ENCODE results near the gene STRIP1.

Gene STRIP1

GRCh38 chr1:110065841-110066240, 31.4 kb downstream of the STRIP1 start:
- DNase-seq (ENCODE audit: low read depth), result no peak
- TF ChIP-seq CTCF (IDR thresholded peaks at IDR 0.05; ENCODE audit: low read depth, low read length, missing control alignments), result no peak
- H3K4me3 ChIP-seq (ENCODE audit: low read depth, low read length), result no peak overlapping the region
- in situ Hi-C loops (cut with HindIII; ENCODE audit: low sequenced_read_pairs), result no loop called here

DNA sequence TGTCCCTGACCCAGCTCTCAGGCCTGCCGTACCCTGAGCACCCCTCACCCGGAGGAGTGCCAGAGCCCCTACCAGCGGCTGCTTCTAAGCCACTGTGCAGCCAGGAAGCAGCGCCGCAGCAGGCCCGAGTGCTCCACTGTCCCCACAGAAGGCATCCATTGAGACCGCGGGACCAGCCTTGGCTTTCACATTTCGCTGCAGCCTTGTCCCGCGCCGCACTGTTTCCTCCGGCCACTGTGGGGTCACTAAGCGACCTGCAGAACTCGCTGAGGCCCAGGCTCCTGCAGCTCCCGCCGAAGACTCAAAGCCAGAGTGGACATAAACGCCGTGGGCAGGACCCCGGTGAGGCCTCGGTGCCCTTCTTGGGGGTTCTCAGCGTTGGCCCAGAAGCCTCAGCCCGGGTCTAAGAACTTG, 33.1 kb downstream of the STRIP1 start:
- no peak for TF ChIP-seq CTCF (IDR thresholded peaks at IDR 0.05; ENCODE audit: low read depth, low read length, missing control alignments)
- no peak for DNase-seq (ENCODE audit: low read depth)
- H3K4me3 ChIP-seq (ENCODE audit: low read depth, low read length), result no peak overlapping the region
- in situ Hi-C loops (cut with HindIII; ENCODE audit: low sequenced_read_pairs), result no loop called here

DNA sequence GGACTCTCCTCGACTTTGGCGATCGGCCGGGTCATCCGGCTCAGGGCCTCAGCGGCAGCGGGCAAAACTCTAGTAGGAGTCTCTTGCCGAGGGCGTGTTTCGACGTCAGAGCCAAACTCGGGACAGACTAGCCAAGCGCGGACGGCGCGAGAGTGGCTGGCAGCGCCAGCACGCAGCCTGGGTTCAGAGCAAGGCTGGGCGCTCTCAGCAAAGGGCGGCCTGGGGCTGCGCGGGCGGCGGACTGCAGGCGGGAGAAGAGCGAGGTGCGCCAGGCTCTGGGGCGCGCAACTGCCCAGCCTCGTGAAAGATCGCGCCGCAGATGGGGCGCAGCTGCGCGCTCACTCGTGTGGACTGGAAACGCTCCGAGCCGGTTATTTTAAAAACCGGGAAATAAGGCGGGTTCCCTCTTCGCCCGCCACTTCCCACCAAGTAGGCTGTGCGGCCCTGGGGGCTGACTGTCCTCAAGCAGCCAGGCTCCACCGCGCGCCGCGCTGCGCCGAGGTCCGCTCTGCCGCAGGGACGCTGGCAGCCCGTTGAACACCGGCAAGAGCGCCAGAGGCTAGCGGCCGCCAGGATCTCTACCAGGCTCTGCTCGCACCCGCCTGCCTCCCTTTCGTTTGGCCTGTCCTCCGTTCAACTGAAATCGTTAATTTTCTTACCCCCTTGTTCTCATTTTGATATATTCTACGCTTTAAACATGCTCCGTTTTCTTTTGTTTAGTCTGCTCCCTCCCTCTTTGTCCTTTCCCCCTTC, 33.6 kb downstream of the STRIP1 start:
- in situ Hi-C loops (cut with HindIII; ENCODE audit: low sequenced_read_pairs), result no loop called here
- no peak for TF ChIP-seq CTCF (IDR thresholded peaks at IDR 0.05; ENCODE audit: low read depth, low read length, missing control alignments)
- no peak overlapping the region for H3K4me3 ChIP-seq (ENCODE audit: low read depth, low read length)
- DNase-seq (ENCODE audit: low read depth), result no peak

- DNase-seq (ENCODE audit: low read depth), result no peak
- no peak overlapping the region for H3K4me3 ChIP-seq (ENCODE audit: low read depth, low read length)
Measured at GRCh38 chr1:110068646-110069403, 34.4 kb downstream of the STRIP1 start.

GRCh38 chr1:110069404-110070281, 35.2 kb downstream of the STRIP1 start:
- no peak for DNase-seq (ENCODE audit: low read depth)
- TF ChIP-seq CTCF (IDR thresholded peaks at IDR 0.05; ENCODE audit: low read depth, low read length, missing control alignments), result no peak
- no peak overlapping the region for H3K4me3 ChIP-seq (ENCODE audit: low read depth, low read length)
- in situ Hi-C loops (cut with HindIII; ENCODE audit: low sequenced_read_pairs), result no loop called here

More at GRCh38 chr1:110068646-110069403, 34.4 kb downstream of the STRIP1 start:
- in situ Hi-C loops (cut with HindIII; ENCODE audit: low sequenced_read_pairs), result no loop called here
- no peak for TF ChIP-seq CTCF (IDR thresholded peaks at IDR 0.05; ENCODE audit: low read depth, low read length, missing control alignments)

GRCh38 chr1:110070282-110070669, 35.9 kb downstream of the STRIP1 start:
- DNase-seq (ENCODE audit: low read depth), result no peak
- in situ Hi-C loops (cut with HindIII; ENCODE audit: low sequenced_read_pairs), result no loop called here
- H3K4me3 ChIP-seq (ENCODE audit: low read depth, low read length), result no peak overlapping the region
- TF ChIP-seq CTCF (IDR thresholded peaks at IDR 0.05; ENCODE audit: low read depth, low read length, missing control alignments), result no peak
